IMR-90 (cell line): ENCODE results near the gene NUDT12. TPM values are rescaled to one million over a fixed set of nuclear protein-coding genes. Genes with fewer than 3 reads are reported as not detected.

Experiments
- ATAC-seq: fragments of 200-7000 bp; cut with Tn5 transposase; 2 replicates; pipeline ENCODE4 v1.9.1; 2020; ENCODE audit warnings: low read depth, mild to moderate bottlenecking, moderate library complexity
- BruUV-seq: library from RNA; stranded (reverse); fragments of 400-500 nt; replicated peaks from 2 replicates; lab custom pipeline; 2021; lab: Mats Ljungman, UMichigan
- CTCF ChIA-PET: fragments of 300-600 bp; formaldehyde crosslinking; extraction: SDS; loops from one replicate; lab custom pipeline; 2021; ENCODE audit warnings: antibody characterized with exemption; lab: Yijun Ruan, JAX
- POLR2A ChIA-PET: fragments of 300-600 bp; sonication (Branson Sonifier 250); formaldehyde crosslinking; loops from one replicate; lab custom pipeline; 2022; ENCODE audit warnings: antibody characterized with exemption; ENCODE audit not compliant: unreplicated experiment; lab: Charles Lee
- DNase-seq: peaks from one replicate; pipeline ENCODE4 v3.0.0; 2013
- H2AFZ ChIP-seq: replicated peaks from 2 replicates; pipeline ENCODE3; 2013; ENCODE audit warnings: low read length, mild to moderate bottlenecking; ENCODE audit not compliant: poor library complexity
- H2AK5ac ChIP-seq: 2 replicates; pipeline ENCODE4 v1.6.1; 2013; ENCODE audit warnings: low read depth, low read length, inconsistent platforms
- H2AK9ac ChIP-seq: replicated peaks from 2 replicates; pipeline ENCODE3; 2013; ENCODE audit warnings: mild to moderate bottlenecking, low read depth, low read length, moderate library complexity; ENCODE audit not compliant: poor library complexity
- H2BK120ac ChIP-seq: 2 replicates; pipeline ENCODE4 v1.6.1; 2013; ENCODE audit warnings: low read depth, low read length, inconsistent platforms
- H2BK15ac ChIP-seq: 3 replicates; pipeline ENCODE4 v1.6.1; 2013; ENCODE audit warnings: low read depth, low read length, inconsistent platforms
- H2BK20ac ChIP-seq: 2 replicates; pipeline ENCODE4 v1.6.1; 2013; ENCODE audit warnings: low read depth, mild to moderate bottlenecking, inconsistent platforms, low read length, moderate library complexity
- H2BK5ac ChIP-seq: 2 replicates; pipeline ENCODE4 v1.6.1; 2013; ENCODE audit warnings: mild to moderate bottlenecking, low read depth, low read length, inconsistent platforms; ENCODE audit not compliant: poor library complexity, severe bottlenecking
- H3K14ac ChIP-seq: replicated peaks from 2 replicates; pipeline ENCODE4 v1.6.1; 2013; ENCODE audit warnings: low read depth, low read length, inconsistent platforms
- H3K18ac ChIP-seq: 2 replicates; pipeline ENCODE4 v1.6.1; 2013; ENCODE audit warnings: low read depth, low read length, control low read depth
- H3K23ac ChIP-seq: 2 replicates; pipeline ENCODE4 v1.6.1; 2013; ENCODE audit warnings: low read depth, low read length, inconsistent platforms
- H3K27ac ChIP-seq: 2 replicates; pipeline ENCODE4 v1.5.1; 2013; ENCODE audit warnings: mild to moderate bottlenecking, control low read depth, low read length; ENCODE audit not compliant: insufficient read depth
- H3K27me3 ChIP-seq: 2 replicates; pipeline ENCODE4 v1.6.1; 2013; ENCODE audit warnings: low read length; ENCODE audit not compliant: control insufficient read depth, insufficient read depth
- H3K36me3 ChIP-seq: 2 replicates; pipeline ENCODE4 v1.6.1; 2013; ENCODE audit warnings: low read length, mixed read lengths; ENCODE audit not compliant: control insufficient read depth, insufficient read depth
- H3K4ac ChIP-seq: 2 replicates; pipeline ENCODE4 v1.6.1; 2013; ENCODE audit warnings: low read depth, low read length, inconsistent platforms
- H3K4me1 ChIP-seq: 2 replicates; pipeline ENCODE4 v1.6.1; 2013; ENCODE audit warnings: low read length, mixed read lengths; ENCODE audit not compliant: control insufficient read depth, insufficient read depth
- H3K4me2 ChIP-seq: 2 replicates; pipeline ENCODE4 v1.6.1; 2013; ENCODE audit warnings: low read depth, mild to moderate bottlenecking, control low read depth, low read length, moderate library complexity
- H3K4me3 ChIP-seq: 2 replicates; pipeline ENCODE4 v1.5.1; 2013; ENCODE audit warnings: low read depth, mild to moderate bottlenecking, control low read depth, low read length, moderate library complexity; ENCODE audit not compliant: insufficient read depth
- H3K56ac ChIP-seq: 2 replicates; pipeline ENCODE4 v1.6.1; 2013; ENCODE audit warnings: low read length, inconsistent platforms; ENCODE audit not compliant: insufficient read depth; ENCODE audit errors: extremely low read depth
- H3K79me1 ChIP-seq, 2 experiments: 2 replicates each; pipeline ENCODE4 v1.6.1; 2013; ENCODE audit warnings: low read length in 2 of 2, inconsistent platforms in 1 of 2, low read depth in 1 of 2
- H3K9ac ChIP-seq: 2 replicates; pipeline ENCODE4 v1.6.1; 2013; ENCODE audit warnings: low read depth, low read length, control low read depth
- H3K9me1 ChIP-seq: 2 replicates; pipeline ENCODE4 v1.6.1; 2013; ENCODE audit warnings: low read length, inconsistent platforms; ENCODE audit not compliant: insufficient read depth
- H3K9me3 ChIP-seq: 2 replicates; pipeline ENCODE4 v1.6.1; 2013; ENCODE audit warnings: low read length; ENCODE audit not compliant: control insufficient read depth, insufficient read depth
- H4K20me1 ChIP-seq: 2 replicates; pipeline ENCODE4 v1.6.1; 2013; ENCODE audit warnings: low read length, inconsistent platforms; ENCODE audit not compliant: insufficient read depth
- H4K5ac ChIP-seq: 2 replicates; pipeline ENCODE4 v1.6.1; 2013; ENCODE audit warnings: mild to moderate bottlenecking, low read depth, low read length, control low read depth
- H4K8ac ChIP-seq, 2 experiments: 2 replicates each; pipeline ENCODE4 v1.6.1; 2013; ENCODE audit warnings: low read depth in 2 of 2, low read length in 2 of 2, control low read depth in 1 of 2, inconsistent platforms in 1 of 2
- H4K91ac ChIP-seq: 2 replicates; pipeline ENCODE4 v1.6.1; 2013; ENCODE audit warnings: low read depth, low read length, inconsistent platforms; ENCODE audit not compliant: insufficient read depth
- CHD1 ChIP-seq: IDR thresholded peaks from 2 replicates; pipeline ENCODE4 v1.6.1; 2012; ENCODE audit warnings: low read depth, low read length, improper control_type of control experiment
- NFE2L2 ChIP-seq: fragments of 150-350 bp; IDR thresholded peaks from 2 replicates; pipeline ENCODE4 v1.6.1; 2016; ENCODE audit warnings: low read depth, mild to moderate bottlenecking, low read length
- RFX5 ChIP-seq: IDR thresholded peaks from 2 replicates; pipeline ENCODE4 v1.8.0; 2012; ENCODE audit warnings: low read depth, mild to moderate bottlenecking, low read length, moderate library complexity
- WGBS, 2 experiments: methylation state at CpG; one replicate each; pipeline versions ENCODE4 v1.1.5 to v1.1.7; 2013; ENCODE audit warnings: missing lambda C conversion rate in 2 of 2; ENCODE audit not compliant: insufficient read length in 1 of 2; ENCODE audit errors: extremely low coverage in 2 of 2; 5-methylcytosine and 5-hydroxymethylcytosine counted together
- dilution Hi-C: fragments of 300-500 bp; cut with HindIII; formaldehyde crosslinking; loops from one replicate; pipeline ENCODE4 v1.14.3; 2018; ENCODE audit warnings: low sequenced_read_pairs; ENCODE audit not compliant: unreplicated experiment
- in situ Hi-C: fragments of 300-500 bp; cut with MboI; formaldehyde crosslinking; loops from 3 replicates; pipeline ENCODE4 v1.14.3; 2019; ENCODE audit warnings: low sequenced_read_pairs, inconsistent platforms, mixed read lengths
- intact Hi-C: fragments of 100-400 bp; cut with micrococcal nuclease; formaldehyde crosslinking; loops from 2 replicates; pipeline ENCODE4 v1.10.0; 2022
- polyA plus RNA-seq, 3 experiments: library from polyadenylated mRNA; depleted of rRNA; stranded (reverse); fragments of >200 nt; gene quantifications; 2 replicates each; pipeline ENCODE4 v1.2.3, GENCODE V29; 2012; ENCODE audit warnings: low replicate concordance in 1 of 3
- total RNA-seq: library from RNA; depleted of rRNA; stranded (reverse); fragments of >200 nt; gene quantifications from 2 replicates; pipeline ENCODE4 v1.2.3, GENCODE V29; 2012
- TF ChIP-seq, protein P1 (sequence below): fragments of 150-350 bp; IDR thresholded peaks from 2 replicates; pipeline ENCODE4 v1.6.1; 2016; ENCODE audit warnings: low read depth, mild to moderate bottlenecking, low read length, moderate library complexity, borderline replicate concordance

NUDT12 gene
- total and polyA plus RNA-seq, 2 of the 4 experiments (the other 2 are of a cell fraction), result 3.7 to 5.9 TPM

DNA sequence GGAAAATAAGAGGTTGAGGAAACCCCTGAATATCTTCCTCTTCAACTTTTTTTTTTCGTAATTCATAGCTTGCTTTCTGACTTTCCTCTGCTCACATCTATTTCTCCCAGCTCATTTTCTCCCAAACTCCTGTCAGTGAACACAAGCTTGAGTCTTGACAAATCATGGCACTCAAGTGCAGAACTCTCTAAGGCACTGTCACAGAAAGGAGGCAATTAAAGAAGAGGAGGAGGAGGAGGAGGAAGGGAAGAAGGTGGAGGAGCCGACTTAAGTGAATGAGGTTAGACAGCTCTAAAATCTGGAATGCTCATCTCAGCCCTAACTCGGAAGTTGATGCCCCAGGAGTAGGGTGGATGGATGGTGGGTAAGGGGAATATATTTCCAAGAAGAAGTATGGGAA is 27.2 kb upstream of the NUDT12 start:
- Histone ChIP-seq H3K4me2 (no peak overlapping the region), H3K4me3 (no peak overlapping the region), H3K36me3 (no peaks in the 10 kb centered on the region), H3K14ac (no peak overlapping the region), H4K8ac (no peak overlapping the region), H3K56ac (no peak overlapping the region), H2BK120ac (no peak overlapping the region), H2BK5ac (no peak overlapping the region), H3K9me3 (no peaks in the 10 kb centered on the region), H3K9ac (no peak overlapping the region), H3K79me1 (no peaks in the 10 kb centered on the region), H2AFZ (no peak overlapping the region), H4K5ac (no peak overlapping the region), H2AK5ac (no peak overlapping the region), H3K23ac (0 out of 2 replicates have a peak overlapping the region, but pooled peaks have one; percentile 29), H3K27me3 (no peaks in the 10 kb centered on the region), H4K91ac (no peak overlapping the region), H3K18ac (no peak overlapping the region), H3K4me1 (no peaks in the 10 kb centered on the region), H3K27ac (no peak overlapping the region), H2AK9ac (no peak overlapping the region), H2BK15ac (no peak overlapping the region), H3K9me1 (no peaks in the 10 kb centered on the region), H3K4ac (no peak overlapping the region), H4K20me1 (no peaks in the 10 kb centered on the region), H2BK20ac (no peak overlapping the region)
- no peak for TF ChIP-seq RFX5
- no peak for TF ChIP-seq CHD1
- no peak for TF ChIP-seq NFE2L2
- TF ChIP-seq, protein P1, sequence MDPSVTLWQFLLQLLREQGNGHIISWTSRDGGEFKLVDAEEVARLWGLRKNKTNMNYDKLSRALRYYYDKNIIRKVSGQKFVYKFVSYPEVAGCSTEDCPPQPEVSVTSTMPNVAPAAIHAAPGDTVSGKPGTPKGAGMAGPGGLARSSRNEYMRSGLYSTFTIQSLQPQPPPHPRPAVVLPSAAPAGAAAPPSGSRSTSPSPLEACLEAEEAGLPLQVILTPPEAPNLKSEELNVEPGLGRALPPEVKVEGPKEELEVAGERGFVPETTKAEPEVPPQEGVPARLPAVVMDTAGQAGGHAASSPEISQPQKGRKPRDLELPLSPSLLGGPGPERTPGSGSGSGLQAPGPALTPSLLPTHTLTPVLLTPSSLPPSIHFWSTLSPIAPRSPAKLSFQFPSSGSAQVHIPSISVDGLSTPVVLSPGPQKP, result no peak
- intact Hi-C loops, result no loop called here
- no TSS peak for BruUV-seq
- ATAC-seq, result no peak
- in situ Hi-C loops, result no loop called here
- POLR2A ChIA-PET, result no interaction called here
- dilution Hi-C loops, result loop anchor here (25.0 kb wide), 1 partner anchor 598 kb away; no protein-coding TSS in a partner anchor
- WGBS, 2 experiments, result no CpG with 5 or more reads among the region's 3 CpGs
- CTCF ChIA-PET, result no interaction called here
- no peak for DNase-seq
